Pericardium fibroblast (primary cell): ENCODE data around the gene GPRIN3. TPM values are rescaled to one million over a fixed set of nuclear protein-coding genes. Genes with fewer than 3 reads are reported as not detected.

Experiments
- total RNA-seq: library from RNA; depleted of rRNA; stranded (reverse); fragments of >200 nt; gene quantifications from 2 replicates; pipeline ENCODE4 v1.2.3, GENCODE V29; 2015

GPRIN3 gene
- 0.34 and 0.47 TPM in 2 replicates for total RNA-seq

GRCh38 chr4:89307446-89308160 is at the start of gene GPRIN3:
TSS of gene GPRIN3 (minus strand) at chr4:89307800. CDS start at chr4:89250110, 57,690 bp downstream.

Other genes starting within 250 kb of the GPRIN3 start
- gene TIGD2, start 196.3 kb downstream of the GPRIN3 start, total RNA-seq = 9.0 and 11.3 TPM in 2 replicates